Skeletal muscle satellite cell (primary cell): ENCODE data around the gene TNN.

Experiments
- H3K27me3 ChIP-seq: 2 replicates; pipeline ENCODE4 v1.7.0; 2013; ENCODE audit warnings: low read length; ENCODE audit not compliant: control insufficient read depth, insufficient read depth
- H3K36me3 ChIP-seq: 2 replicates; pipeline ENCODE4 v1.7.0; 2013; ENCODE audit warnings: mild to moderate bottlenecking, control low read depth, low read length; ENCODE audit not compliant: insufficient read depth
- H3K4me1 ChIP-seq: 2 replicates; pipeline ENCODE4 v1.7.0; 2013; ENCODE audit warnings: low read length; ENCODE audit not compliant: control insufficient read depth, insufficient read depth
- H3K4me2 ChIP-seq: 2 replicates; pipeline ENCODE4 v1.7.0; 2013; ENCODE audit warnings: mild to moderate bottlenecking, low read length
- H3K4me3 ChIP-seq: 2 replicates; pipeline ENCODE4 v1.7.0; 2013; ENCODE audit warnings: low read length
- H3K9ac ChIP-seq: 2 replicates; pipeline ENCODE4 v1.7.0; 2013; ENCODE audit warnings: mild to moderate bottlenecking, low read depth, low read length, moderate library complexity
- H3K9me3 ChIP-seq: replicated peaks from 2 replicates; pipeline ENCODE4 v1.7.0; 2013; ENCODE audit warnings: mild to moderate bottlenecking, control low read depth, low read length

The TNN gene

GRCh38 chr1:175118375-175119367, 51.0 kb downstream of the TNN start:
- Histone ChIP-seq H3K4me1 (no peaks in the 10 kb centered on the region), H3K4me2 (no peak overlapping the region), H3K27me3 (no peaks in the 10 kb centered on the region), H3K9me3 (no peaks in the 10 kb centered on the region), H3K36me3 (no peaks in the 10 kb centered on the region), H3K9ac (no peak overlapping the region), H3K4me3 (no peak overlapping the region)

GRCh38 chr1:175120511-175120910, 52.9 kb downstream of the TNN start:
- H3K9me3 ChIP-seq = no peaks in the 10 kb centered on the region

GRCh38 chr1:175124861-175125260, 57.2 kb downstream of the TNN start:
- no peaks in the 10 kb centered on the region for H3K9me3 ChIP-seq
- H3K4me2 ChIP-seq = no peak overlapping the region
- H3K36me3 ChIP-seq = no peaks in the 10 kb centered on the region
- no peaks in the 10 kb centered on the region for H3K27me3 ChIP-seq
- H3K4me1 ChIP-seq = no peaks in the 10 kb centered on the region
- no peak overlapping the region for H3K4me3 ChIP-seq
- no peak overlapping the region for H3K9ac ChIP-seq

More at GRCh38 chr1:175120511-175120910, 52.9 kb downstream of the TNN start:
- Histone ChIP-seq H3K4me2 (no peak overlapping the region), H3K4me3 (no peak overlapping the region), H3K4me1 (no peaks in the 10 kb centered on the region), H3K27me3 (no peaks in the 10 kb centered on the region), H3K9ac (no peak overlapping the region), H3K36me3 (no peaks in the 10 kb centered on the region)

GRCh38 chr1:175126347-175126746, 58.7 kb downstream of the TNN start:
- Histone ChIP-seq H3K36me3 (no peaks in the 10 kb centered on the region), H3K9ac (no peak overlapping the region), H3K9me3 (no peaks in the 10 kb centered on the region), H3K4me1 (no peaks in the 10 kb centered on the region), H3K27me3 (no peaks in the 10 kb centered on the region), H3K4me3 (no peak overlapping the region), H3K4me2 (no peak overlapping the region)

DNA sequence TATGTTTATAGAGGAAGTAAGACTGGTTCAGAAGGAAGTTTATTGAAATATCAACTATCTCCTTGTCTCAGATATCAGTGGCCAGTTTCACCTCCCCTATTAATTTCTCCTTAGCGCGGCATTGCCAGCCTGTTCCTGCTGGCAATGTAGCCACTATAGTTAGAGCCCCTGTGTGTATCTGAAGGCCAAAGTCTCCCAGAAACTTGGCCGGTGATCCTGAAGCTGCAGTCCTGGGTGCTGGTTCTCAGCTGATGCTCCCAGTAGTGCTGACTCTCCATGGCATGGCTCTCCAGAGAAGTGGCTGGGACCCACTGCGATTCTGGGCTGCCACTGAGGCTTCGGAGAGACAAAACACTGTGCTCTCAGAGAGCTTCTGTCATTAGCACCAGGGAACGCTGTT, 59.9 kb downstream of the TNN start:
- no peak overlapping the region for H3K4me3 ChIP-seq
- no peaks in the 10 kb centered on the region for H3K9me3 ChIP-seq
- no peaks in the 10 kb centered on the region for H3K36me3 ChIP-seq
- H3K27me3 ChIP-seq = no peaks in the 10 kb centered on the region
- no peak overlapping the region for H3K4me2 ChIP-seq
- H3K9ac ChIP-seq = no peak overlapping the region
- H3K4me1 ChIP-seq = peaks cover 2% of the 10 kb centered on the region

- no peak overlapping the region for H3K4me2 ChIP-seq
- no peaks in the 10 kb centered on the region for H3K9me3 ChIP-seq
- peaks cover 4% of the 10 kb centered on the region for H3K4me1 ChIP-seq
- no peaks in the 10 kb centered on the region for H3K27me3 ChIP-seq
- H3K36me3 ChIP-seq = no peaks in the 10 kb centered on the region
- no peak overlapping the region for H3K4me3 ChIP-seq
- H3K9ac ChIP-seq = no peak overlapping the region
Observed at GRCh38 chr1:175128523-175128922, 60.9 kb downstream of the TNN start.

- H3K36me3 ChIP-seq = no peaks in the 10 kb centered on the region
- no peak overlapping the region for H3K9ac ChIP-seq
- H3K4me3 ChIP-seq = no peak overlapping the region
- H3K27me3 ChIP-seq = no peaks in the 10 kb centered on the region
- H3K4me1 ChIP-seq = peaks cover 4% of the 10 kb centered on the region
- no peaks in the 10 kb centered on the region for H3K9me3 ChIP-seq
- no peak overlapping the region for H3K4me2 ChIP-seq
Observed at GRCh38 chr1:175129182-175129581, 61.5 kb downstream of the TNN start.

GRCh38 chr1:175129644-175129996, 62.0 kb downstream of the TNN start:
- H3K4me3 ChIP-seq = no peak overlapping the region
- H3K4me1 ChIP-seq = peaks cover 4% of the 10 kb centered on the region
- H3K36me3 ChIP-seq = no peaks in the 10 kb centered on the region
- H3K27me3 ChIP-seq = no peaks in the 10 kb centered on the region
- H3K9me3 ChIP-seq = no peaks in the 10 kb centered on the region
- H3K4me2 ChIP-seq = no peak overlapping the region
- H3K9ac ChIP-seq = no peak overlapping the region

- H3K4me2 ChIP-seq = no peak overlapping the region
- no peaks in the 10 kb centered on the region for H3K36me3 ChIP-seq
- H3K9ac ChIP-seq = no peak overlapping the region
- no peaks in the 10 kb centered on the region for H3K9me3 ChIP-seq
- H3K4me1 ChIP-seq = peaks cover 4% of the 10 kb centered on the region
- H3K27me3 ChIP-seq = no peaks in the 10 kb centered on the region
- H3K4me3 ChIP-seq = no peak overlapping the region
Observed at GRCh38 chr1:175129997-175130648, 62.5 kb downstream of the TNN start.

DNA sequence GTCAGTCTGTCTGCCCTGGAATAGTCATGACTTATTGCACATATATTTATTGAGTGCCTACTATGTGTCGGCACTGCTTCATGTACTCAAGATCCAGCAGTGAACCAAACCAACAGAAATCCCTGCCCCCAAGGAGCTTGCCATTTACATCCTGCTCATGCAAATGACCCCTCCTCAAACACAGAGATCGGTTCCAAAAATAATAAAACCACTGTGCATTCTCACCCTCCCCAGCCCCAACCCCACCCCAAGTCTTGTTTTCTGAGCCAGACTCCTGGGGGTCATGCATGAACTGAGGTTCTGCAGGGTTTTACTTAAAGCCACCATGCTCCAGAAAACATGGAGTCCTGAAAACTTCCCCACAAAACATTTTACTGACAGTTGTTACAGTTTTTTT, 63.0 kb downstream of the TNN start:
- no peak overlapping the region for H3K9ac ChIP-seq
- H3K4me2 ChIP-seq = no peak overlapping the region
- no peaks in the 10 kb centered on the region for H3K9me3 ChIP-seq
- H3K4me3 ChIP-seq = no peak overlapping the region
- no peaks in the 10 kb centered on the region for H3K36me3 ChIP-seq
- peaks cover 4% of the 10 kb centered on the region for H3K4me1 ChIP-seq
- no peaks in the 10 kb centered on the region for H3K27me3 ChIP-seq

DNA sequence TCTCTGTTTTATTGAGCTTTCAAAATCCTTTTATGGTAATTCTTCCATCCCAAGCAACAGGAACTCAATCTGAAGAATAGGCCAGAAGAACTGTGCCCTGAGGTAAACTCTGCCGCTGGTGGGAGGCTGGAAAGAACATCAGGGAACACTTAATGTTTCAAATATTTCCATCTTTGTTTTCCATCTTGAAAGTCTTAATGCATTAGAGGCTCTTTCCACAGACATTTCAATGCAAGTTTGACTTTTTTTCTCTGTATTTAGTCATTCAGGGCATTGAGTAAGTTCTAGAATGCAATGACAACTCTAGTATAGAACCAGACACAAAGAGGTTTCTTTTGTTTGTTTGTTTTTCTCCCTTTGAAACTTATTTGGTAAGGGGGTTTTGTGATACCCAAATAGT, 63.5 kb downstream of the TNN start:
- Histone ChIP-seq H3K4me2 (no peak overlapping the region), H3K27me3 (no peaks in the 10 kb centered on the region), H3K4me3 (no peak overlapping the region), H3K9me3 (no peaks in the 10 kb centered on the region), H3K4me1 (peaks cover 4% of the 10 kb centered on the region), H3K36me3 (no peaks in the 10 kb centered on the region), H3K9ac (no peak overlapping the region)
